Loucy (cell line): ENCODE results near the gene ST6GAL1.
"Not testable (repeated sequence)": the region's sequence is repeated elsewhere in the genome, so short reads cannot be mapped to it uniquely, and the experiment has no call there.

Experiments
- H2AFZ ChIP-seq: fragments of 200-600 bp; sonication (generic); 2 replicates; pipeline ENCODE4 v1.6.0; 2016; ENCODE audit warnings: antibody characterized with exemption, mild to moderate bottlenecking, low read length, moderate library complexity
- H3F3A ChIP-seq: fragments of 200-600 bp; 2 replicates; pipeline ENCODE4 v1.6.0; 2016; ENCODE audit warnings: antibody characterized with exemption, low read depth, mild to moderate bottlenecking
- H3K27me3 ChIP-seq: fragments of 200-600 bp; sonication (generic); 2 replicates; pipeline ENCODE4 v1.6.1; 2014; ENCODE audit warnings: low read length, mild to moderate bottlenecking; ENCODE audit not compliant: insufficient read depth, poor library complexity, severe bottlenecking
- H3K36me3 ChIP-seq: fragments of 200-600 bp; sonication (generic); 2 replicates; pipeline ENCODE4 v1.6.1; 2016; ENCODE audit warnings: low read length; ENCODE audit not compliant: insufficient read depth
- H3K4me1 ChIP-seq: fragments of 200-600 bp; sonication (generic); 2 replicates; pipeline ENCODE4 v1.5.1; 2014; ENCODE audit warnings: low read length, mild to moderate bottlenecking; ENCODE audit not compliant: insufficient read depth, poor library complexity, severe bottlenecking
- H3K4me2 ChIP-seq: fragments of 200-600 bp; sonication (generic); 2 replicates; pipeline ENCODE4 v1.6.0; 2014; ENCODE audit warnings: antibody characterized with exemption, low read length, low read depth, mild to moderate bottlenecking; ENCODE audit not compliant: poor library complexity, severe bottlenecking
- H3K4me3 ChIP-seq: fragments of 200-600 bp; sonication (generic); 2 replicates; pipeline ENCODE4 v1.5.1; 2014; ENCODE audit warnings: low read length, mild to moderate bottlenecking, mixed read lengths; ENCODE audit not compliant: poor library complexity, severe bottlenecking
- H3K79me2 ChIP-seq: fragments of 200-600 bp; sonication (generic); 2 replicates; pipeline ENCODE4 v1.6.1; 2014; ENCODE audit warnings: low read length; ENCODE audit not compliant: insufficient read depth
- H3K9ac ChIP-seq: fragments of 200-600 bp; sonication (generic); 2 replicates; pipeline ENCODE4 v1.6.0; 2014; ENCODE audit warnings: mild to moderate bottlenecking, low read depth, low read length, moderate library complexity; ENCODE audit not compliant: poor library complexity, severe bottlenecking
- H3K9me2 ChIP-seq: fragments of 200-600 bp; sonication (generic); replicated peaks from 2 replicates; pipeline ENCODE4 v1.6.1; 2016; ENCODE audit warnings: low read depth, low read length, mixed read lengths
- H3K9me3 ChIP-seq: fragments of 200-600 bp; sonication (generic); 2 replicates; pipeline ENCODE4 v1.6.1; 2014; ENCODE audit warnings: mild to moderate bottlenecking, antibody characterized with exemption, low read length, low read depth; ENCODE audit not compliant: insufficient read depth
- H4K20me1 ChIP-seq: fragments of 200-600 bp; sonication (generic); 2 replicates; pipeline ENCODE4 v1.6.0; 2014; ENCODE audit warnings: antibody characterized with exemption, low read length, mild to moderate bottlenecking; ENCODE audit not compliant: insufficient read depth, poor library complexity, severe bottlenecking
- EZH2phosphoT487 ChIP-seq: fragments of 200-600 bp; IDR thresholded peaks from 2 replicates; pipeline ENCODE4 v1.6.1; 2018; ENCODE audit warnings: antibody characterized with exemption, mild to moderate bottlenecking, moderate library complexity, borderline replicate concordance
- TF ChIP-seq, protein P1 (sequence below): fragments of 200-600 bp; sonication (generic); conservative IDR thresholded peaks from 2 replicates; pipeline ENCODE4 v1.5.1; 2014; ENCODE audit warnings: mild to moderate bottlenecking, antibody characterized with exemption, low read length

Gene ST6GAL1

DNA sequence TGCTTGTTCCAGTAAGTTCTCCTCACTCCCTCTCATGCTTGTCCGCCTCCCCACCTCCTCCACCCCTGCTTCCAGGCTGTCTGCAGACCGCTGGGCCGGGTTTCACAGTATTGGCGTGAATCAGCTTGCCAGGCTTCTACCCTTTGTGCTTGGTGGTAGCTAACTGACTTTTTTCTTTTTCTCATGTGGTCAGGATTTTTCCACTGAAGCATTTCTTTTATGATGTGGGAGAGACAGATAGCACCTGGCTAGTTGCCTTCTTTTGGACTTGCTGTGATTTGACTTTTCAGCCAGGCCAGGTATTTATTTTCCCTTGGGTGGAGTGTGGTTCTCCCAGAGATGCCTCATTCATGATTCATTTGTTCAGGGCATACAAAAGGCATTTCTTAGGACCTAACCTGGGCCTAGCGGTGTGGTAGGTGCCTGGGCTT, 60.6 kb downstream of the ST6GAL1 start:
- Histone ChIP-seq H2AFZ (no peak overlapping the region), H3K27me3 (no peaks in the 10 kb centered on the region), H3K9me2 (no peaks in the 10 kb centered on the region), H3K4me3 (no peak overlapping the region), H3K9me3 (no peaks in the 10 kb centered on the region), H3K79me2 (no peaks in the 10 kb centered on the region), H3K9ac (no peak overlapping the region), H3K4me2 (no peak overlapping the region), H3K36me3 (no peaks in the 10 kb centered on the region; the same call in 1 of the 2 replicates), H3F3A (no peaks in the 10 kb centered on the region), H3K4me1 (no peaks in the 10 kb centered on the region), H4K20me1 (no peaks in the 10 kb centered on the region)
- no peak for TF ChIP-seq EZH2phosphoT487
- TF ChIP-seq, protein P1, sequence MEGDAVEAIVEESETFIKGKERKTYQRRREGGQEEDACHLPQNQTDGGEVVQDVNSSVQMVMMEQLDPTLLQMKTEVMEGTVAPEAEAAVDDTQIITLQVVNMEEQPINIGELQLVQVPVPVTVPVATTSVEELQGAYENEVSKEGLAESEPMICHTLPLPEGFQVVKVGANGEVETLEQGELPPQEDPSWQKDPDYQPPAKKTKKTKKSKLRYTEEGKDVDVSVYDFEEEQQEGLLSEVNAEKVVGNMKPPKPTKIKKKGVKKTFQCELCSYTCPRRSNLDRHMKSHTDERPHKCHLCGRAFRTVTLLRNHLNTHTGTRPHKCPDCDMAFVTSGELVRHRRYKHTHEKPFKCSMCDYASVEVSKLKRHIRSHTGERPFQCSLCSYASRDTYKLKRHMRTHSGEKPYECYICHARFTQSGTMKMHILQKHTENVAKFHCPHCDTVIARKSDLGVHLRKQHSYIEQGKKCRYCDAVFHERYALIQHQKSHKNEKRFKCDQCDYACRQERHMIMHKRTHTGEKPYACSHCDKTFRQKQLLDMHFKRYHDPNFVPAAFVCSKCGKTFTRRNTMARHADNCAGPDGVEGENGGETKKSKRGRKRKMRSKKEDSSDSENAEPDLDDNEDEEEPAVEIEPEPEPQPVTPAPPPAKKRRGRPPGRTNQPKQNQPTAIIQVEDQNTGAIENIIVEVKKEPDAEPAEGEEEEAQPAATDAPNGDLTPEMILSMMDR: no peak

DNA sequence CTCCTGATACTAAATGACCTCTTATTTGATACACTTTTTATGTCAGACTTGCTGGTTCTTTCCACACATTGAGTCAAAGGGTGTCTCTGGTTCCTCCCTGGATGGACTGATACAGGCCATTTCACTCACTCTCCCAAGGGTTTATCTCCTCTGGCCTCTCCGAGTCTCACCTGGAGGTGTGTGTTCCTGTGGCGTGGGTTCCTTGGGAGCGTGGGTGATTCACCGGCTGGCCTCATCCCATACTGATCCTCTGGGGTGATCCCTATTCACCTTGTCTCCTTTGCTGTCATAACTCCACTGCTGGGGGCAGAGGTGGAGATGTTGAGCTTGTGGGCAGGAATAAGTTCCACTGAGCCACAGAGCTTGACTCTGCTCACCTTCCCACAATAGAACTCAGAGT, 61.1 kb downstream of the ST6GAL1 start:
- H3K36me3 ChIP-seq: no peaks in the 10 kb centered on the region; the same call in 1 of the 2 replicates
- H3K4me1 ChIP-seq: no peaks in the 10 kb centered on the region
- no peak overlapping the region for H3K9ac ChIP-seq
- no peaks in the 10 kb centered on the region for H3K79me2 ChIP-seq
- TF ChIP-seq, protein P1: no peak
- TF ChIP-seq EZH2phosphoT487: no peak
- no peaks in the 10 kb centered on the region for H3K9me3 ChIP-seq
- H3F3A ChIP-seq: no peaks in the 10 kb centered on the region
- H3K4me2 ChIP-seq: no peak overlapping the region
- no peaks in the 10 kb centered on the region for H3K27me3 ChIP-seq
- no peak overlapping the region for H2AFZ ChIP-seq
- H3K4me3 ChIP-seq: no peak overlapping the region
- H4K20me1 ChIP-seq: no peaks in the 10 kb centered on the region
- no peaks in the 10 kb centered on the region for H3K9me2 ChIP-seq

DNA sequence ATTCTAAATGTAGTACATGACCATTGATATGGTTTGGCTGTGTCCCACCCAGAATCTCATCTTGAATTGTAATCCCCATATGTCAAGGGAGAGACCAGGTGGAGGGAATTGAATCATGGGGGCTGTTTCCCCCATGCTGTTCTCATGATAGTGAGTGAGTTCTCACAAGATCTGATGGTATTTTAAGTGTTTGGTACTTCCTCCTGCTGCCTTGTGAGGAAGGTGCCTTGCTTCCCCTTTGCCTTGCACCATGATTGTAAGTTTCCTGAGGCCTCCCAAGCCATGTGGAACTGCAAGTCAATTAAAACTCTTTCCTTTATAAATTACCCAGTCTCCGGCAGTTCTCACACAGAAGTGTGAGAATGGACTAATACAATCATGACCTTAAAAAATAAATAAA, 61.8 kb downstream of the ST6GAL1 start:
- not testable (repeated sequence) for H3K4me2 ChIP-seq, H3K4me1 ChIP-seq, H3K36me3 ChIP-seq, H3K9me2 ChIP-seq, H3K4me3 ChIP-seq, H3K9me3 ChIP-seq, H2AFZ ChIP-seq, H3K79me2 ChIP-seq, H3F3A ChIP-seq, H3K27me3 ChIP-seq, H3K9ac ChIP-seq, H4K20me1 ChIP-seq

DNA sequence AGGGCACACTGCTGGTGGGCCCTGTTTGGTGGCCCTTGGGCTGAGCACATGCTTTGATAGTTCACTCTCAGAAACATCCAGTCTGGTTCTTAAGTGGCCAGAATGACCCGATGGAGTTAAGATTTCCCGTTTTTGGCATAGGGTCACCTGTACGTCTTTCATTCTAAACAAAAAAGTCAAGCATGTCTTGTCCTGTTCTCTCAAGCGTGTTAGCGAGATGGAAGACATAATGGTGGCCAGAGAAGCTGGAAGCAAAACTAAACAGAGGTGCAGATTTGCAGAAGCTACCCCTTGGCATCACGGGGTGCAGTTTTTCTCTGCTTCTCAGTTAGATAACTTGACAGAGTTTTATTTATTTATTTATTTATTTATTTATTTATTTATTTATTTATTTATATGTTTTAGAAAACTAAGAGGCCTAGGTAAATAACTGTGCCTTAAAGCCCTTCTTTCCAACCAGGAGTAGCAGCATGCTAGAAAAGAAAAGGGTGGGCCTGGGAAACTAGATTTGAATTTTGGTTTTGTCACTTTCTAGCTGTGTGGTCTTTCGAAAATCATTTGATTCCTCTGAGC, 63.0 kb downstream of the ST6GAL1 start:
- no peaks in the 10 kb centered on the region for H3K9me2 ChIP-seq
- no peak overlapping the region for H3K4me2 ChIP-seq
- no peak for TF ChIP-seq EZH2phosphoT487
- TF ChIP-seq, protein P1: no peak
- H3K9me3 ChIP-seq: no peaks in the 10 kb centered on the region
- H4K20me1 ChIP-seq: no peaks in the 10 kb centered on the region
- H3K4me3 ChIP-seq: no peak overlapping the region
- H2AFZ ChIP-seq: no peak overlapping the region
- H3K9ac ChIP-seq: no peak overlapping the region
- no peaks in the 10 kb centered on the region for H3F3A ChIP-seq
- no peaks in the 10 kb centered on the region for H3K27me3 ChIP-seq
- H3K79me2 ChIP-seq: no peaks in the 10 kb centered on the region
- no peaks in the 10 kb centered on the region for H3K4me1 ChIP-seq
- H3K36me3 ChIP-seq: no peaks in the 10 kb centered on the region; the same call in 1 of the 2 replicates
